GM12878 (cell line): Measurements from ENCODE around the gene SLC15A1. TPM values are rescaled to one million over a fixed set of nuclear protein-coding genes. Genes with fewer than 3 reads are reported as not detected.

Experiments used
- ATAC-seq: fragments of 200-7000 bp; cut with Tn5 transposase; 3 replicates; pipeline ENCODE4 v1.9.1; 2020; ENCODE audit warnings: mild to moderate bottlenecking, moderate library complexity
- BruUV-seq: library from RNA; stranded (reverse); fragments of 400-500 nt; replicated peaks from 2 replicates; lab custom pipeline; 2021; lab: Mats Ljungman, UMichigan
- CTCF ChIA-PET: fragments of 300-600 bp; sonication (Branson Sonifier 250); formaldehyde crosslinking; extraction: SDS; loops from one replicate; lab custom pipeline; 2021; ENCODE audit warnings: inconsistent platforms; lab: Yijun Ruan, JAX
- POLR2A ChIA-PET: fragments of 350-600 bp; formaldehyde crosslinking; extraction: SDS; loops from one replicate; lab custom pipeline; 2021; ENCODE audit warnings: inconsistent platforms; lab: Charles Lee
- RAD21 ChIA-PET: fragments of 300-600 bp; sonication (Branson Sonifier 250); formaldehyde crosslinking; loops from one replicate; lab custom pipeline; 2023; ENCODE audit warnings: antibody characterized with exemption; ENCODE audit not compliant: unreplicated experiment; lab: Charles Lee
- SMC1A ChIA-PET: fragments of 300-600 bp; sonication (Branson Sonifier 250); formaldehyde crosslinking; loops from one replicate; lab custom pipeline; 2023; ENCODE audit not compliant: unreplicated experiment, uncharacterized antibody; lab: Charles Lee
- DNase-seq: peaks from one replicate; pipeline ENCODE4 v3.0.0-alpha.2; 2011; ENCODE audit warnings: low read depth, low spot score
- FAIRE-seq: peaks from 3 replicates; lab custom pipeline; 2011; peaks lifted over from hg19 to GRCh38; lab: Jason Lieb, UNC
- H2AFZ ChIP-seq: 2 replicates; pipeline ENCODE4 v1.6.0; 2011; ENCODE audit warnings: low read depth, low read length, control low read depth; ENCODE audit not compliant: control insufficient read depth
- H3K27ac ChIP-seq: 2 replicates; pipeline ENCODE4 v1.5.1; 2011; ENCODE audit warnings: control low read depth; ENCODE audit not compliant: control insufficient read depth, insufficient read depth
- H3K27me3 ChIP-seq, 2 experiments: replicated peaks in 1 of 2; 2 replicates each; pipeline versions ENCODE4 v1.6.0 to v1.6.1; 2011; ENCODE audit warnings: low read length in 1 of 2; ENCODE audit not compliant: control insufficient read depth in 2 of 2, insufficient read depth in 2 of 2
- H3K36me3 ChIP-seq, 2 experiments: 2 replicates each; pipeline ENCODE4 v1.5.1; 2011; ENCODE audit warnings: low read length in 1 of 2; ENCODE audit not compliant: control insufficient read depth in 2 of 2, insufficient read depth in 2 of 2
- H3K4me1 ChIP-seq: 2 replicates; pipeline ENCODE4 v1.6.1; 2011; ENCODE audit warnings: mild to moderate bottlenecking, low read length, moderate library complexity, mixed read lengths; ENCODE audit not compliant: control insufficient read depth, insufficient read depth
- H3K4me2 ChIP-seq: 2 replicates; pipeline ENCODE4 v1.6.0; 2011; ENCODE audit warnings: control low read depth; ENCODE audit not compliant: control insufficient read depth, insufficient read depth
- H3K4me3 ChIP-seq: fragments of 200-600 bp; sonication (generic); 2 replicates; pipeline ENCODE4 v1.5.1; 2016
- H3K79me2 ChIP-seq: 2 replicates; pipeline ENCODE4 v1.6.0; 2011; ENCODE audit warnings: low read length; ENCODE audit not compliant: control insufficient read depth, insufficient read depth
- H3K9ac ChIP-seq: 2 replicates; pipeline ENCODE4 v1.8.0; 2011; ENCODE audit warnings: low read length, control low read depth, mixed read lengths; ENCODE audit not compliant: control insufficient read depth, insufficient read depth
- H3K9me3 ChIP-seq: replicated peaks from 3 replicates; pipeline ENCODE4 v1.5.1; 2011; ENCODE audit warnings: mild to moderate bottlenecking, low read length; ENCODE audit not compliant: control insufficient read depth, insufficient read depth
- H4K20me1 ChIP-seq: 2 replicates; pipeline ENCODE4 v1.6.0; 2011; ENCODE audit not compliant: control insufficient read depth, insufficient read depth
- ATF7 ChIP-seq: fragments of 450-650 bp; IDR thresholded peaks from 2 replicates; pipeline ENCODE4 v1.6.1; 2016; ENCODE audit warnings: low read depth, mild to moderate bottlenecking
- E4F1 ChIP-seq: fragments of 450-650 bp; IDR thresholded peaks from 2 replicates; pipeline ENCODE4 v1.6.1; 2018; ENCODE audit warnings: borderline replicate concordance, mild to moderate bottlenecking; ENCODE audit not compliant: partially characterized antibody
- EGR1 ChIP-seq, 2 experiments: IDR thresholded peaks; 1 replicate in 1 of 2; 2 replicates in 1 of 2; pipeline ENCODE4 v1.6.1; 2011 to 2012; ENCODE audit warnings: low read depth in 2 of 2, low read length in 2 of 2, borderline replicate concordance in 1 of 2, mild to moderate bottlenecking in 1 of 2, moderate library complexity in 1 of 2
- ESRRA ChIP-seq: IDR thresholded peaks from 2 replicates; pipeline ENCODE4 v1.6.1; 2012; ENCODE audit warnings: mild to moderate bottlenecking, low read length, improper control_type of control experiment
- HDAC2 ChIP-seq: fragments of 200-600 bp; sonication (generic); IDR thresholded peaks from 2 replicates; pipeline ENCODE4 v1.6.1; 2017
- IKZF1 ChIP-seq: fragments of 450-650 bp; conservative IDR thresholded peaks from 2 replicates; pipeline ENCODE4 v1.6.1; 2017; ENCODE audit warnings: antibody characterized with exemption, mild to moderate bottlenecking
- JUND ChIP-seq: IDR thresholded peaks from 2 replicates; pipeline ENCODE4 v1.6.1; 2012; ENCODE audit warnings: low read depth, mild to moderate bottlenecking, low read length, improper control_type of control experiment, moderate library complexity
- TCF12 ChIP-seq: IDR thresholded peaks from 2 replicates; pipeline ENCODE4 v1.6.1; 2011; ENCODE audit warnings: low read depth, mild to moderate bottlenecking, low read length
- WGBS: methylation state at CpG from one replicate; pipeline ENCODE4 v1.1.6; 2016; ENCODE audit warnings: low lambda C conversion rate; ENCODE audit not compliant: insufficient replicate concordance, insufficient coverage; ENCODE audit errors: missing lambda C conversion rate; 5-methylcytosine and 5-hydroxymethylcytosine counted together
- in situ Hi-C: fragments of 300-500 bp; cut with MboI; formaldehyde crosslinking; loops from 9 replicates; pipeline ENCODE4 v1.14.3; 2018; ENCODE audit warnings: mixed read lengths
- intact Hi-C: fragments of 100-400 bp; cut with micrococcal nuclease; formaldehyde crosslinking; loops from one replicate; pipeline ENCODE4 v1.14.2; 2022; ENCODE audit not compliant: unreplicated experiment
- polyA plus RNA-seq, 11 experiments: library from polyadenylated mRNA; depleted of rRNA in 4 of 11; unstranded in 6 of 11; stranded (reverse) in 5 of 11; fragments of >200 nt; fragmentation: Nextera tagmentation in 4 of 11; fragmentation: Illumina TruSeq in 1 of 11; extraction: Ambion mirVana in 4 of 11; extraction: Trizol in 1 of 11; gene quantifications; 1 replicate in 1 of 11; 2 replicates in 10 of 11; pipeline versions ENCODE4 v1.2.1 to v1.2.3, GENCODE V29; 2011 to 2016; ENCODE audit warnings: inconsistent platforms in 2 of 11, missing spikeins in 2 of 11, low read depth in 1 of 11
- total RNA-seq, 4 experiments: library from RNA; depleted of rRNA in 3 of 4; stranded (reverse); fragments of >200 nt in 3 of 4; fragmentation: Illumina TruSeq in 1 of 4; extraction: Trizol in 1 of 4; gene quantifications; 2 replicates each; pipeline versions ENCODE4 v1.2.1 to v1.2.3, GENCODE V29; 2013 to 2021

Gene SLC15A1
- total and polyA plus RNA-seq, 10 of the 15 experiments (the other 5 are each of a cell fraction or from before 2014, with no cell fraction given): not detected

DNA sequence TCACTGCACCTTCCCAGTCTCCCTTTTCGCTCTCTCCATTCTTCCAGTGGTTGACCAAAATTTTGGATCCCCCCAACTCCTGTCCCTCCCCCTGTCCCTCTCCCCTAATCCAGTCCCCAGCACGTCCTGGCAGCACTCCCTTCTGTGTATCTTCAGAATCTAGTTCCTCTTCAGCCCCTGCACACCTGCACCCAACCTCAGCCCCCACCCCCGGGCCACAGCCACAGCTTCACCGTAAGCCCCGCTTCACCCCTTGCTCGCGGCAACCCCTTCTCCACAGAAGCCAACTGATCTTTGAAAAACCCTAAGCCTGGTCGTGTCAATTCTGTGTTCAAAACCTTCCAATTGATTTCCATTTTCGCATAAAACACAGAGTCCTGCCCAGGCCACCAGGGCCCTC lies 35.5 kb upstream of the SLC15A1 start:
- Histone ChIP-seq H3K9me3 (no peaks in the 10 kb centered on the region), H3K27me3 (no peaks in the 10 kb centered on the region)

More for the DNA sequence above, 35.5 kb upstream of the SLC15A1 start:
- RAD21 ChIA-PET: no interaction called here
- H3K36me3 ChIP-seq: no peaks in the 10 kb centered on the region
- ATAC-seq: no peak
- H3K4me1 ChIP-seq: no peaks in the 10 kb centered on the region
- FAIRE-seq: no peak
- CTCF ChIA-PET: no interaction called here
- BruUV-seq: no TSS peak
- 37% methylated on average over 9 of the region's 9 CpGs for WGBS
- SMC1A ChIA-PET: no interaction called here
- no peak overlapping the region for H2AFZ ChIP-seq
- no peak overlapping the region for H3K4me2 ChIP-seq
- no peaks in the 10 kb centered on the region for H4K20me1 ChIP-seq
- DNase-seq: no peak
- H3K9ac ChIP-seq: no peak overlapping the region
- intact Hi-C loops: no loop called here
- no peaks in the 10 kb centered on the region for H3K79me2 ChIP-seq
- H3K27ac ChIP-seq: no peak overlapping the region
- TF ChIP-seq EGR1 (IDR thresholded peaks at IDR 0.05; ENCODE audit: borderline replicate concordance in 1 of 2, low read depth in 2 of 2, low read length in 2 of 2) (no peak), E4F1 (no peak), IKZF1 (no peak), HDAC2 (no peak), ESRRA (no peak), TCF12 (no peak), ATF7 (no peak), JUND (no peak)
- TF ChIP-seq, all 136 proteins: peak for 0
- H3K4me3 ChIP-seq: no peak overlapping the region
- in situ Hi-C loops: no loop called here
- POLR2A ChIA-PET: no interaction called here
